ENCODE results near the gene OR4C5. TPM values are rescaled to one million over a fixed set of nuclear protein-coding genes. Genes with fewer than 3 reads are reported as not detected.

The OR4C5 gene
- total RNA-seq (2014; rRNA removed; shearing (Covaris generic)), result not detected in 2 replicates

DNA sequence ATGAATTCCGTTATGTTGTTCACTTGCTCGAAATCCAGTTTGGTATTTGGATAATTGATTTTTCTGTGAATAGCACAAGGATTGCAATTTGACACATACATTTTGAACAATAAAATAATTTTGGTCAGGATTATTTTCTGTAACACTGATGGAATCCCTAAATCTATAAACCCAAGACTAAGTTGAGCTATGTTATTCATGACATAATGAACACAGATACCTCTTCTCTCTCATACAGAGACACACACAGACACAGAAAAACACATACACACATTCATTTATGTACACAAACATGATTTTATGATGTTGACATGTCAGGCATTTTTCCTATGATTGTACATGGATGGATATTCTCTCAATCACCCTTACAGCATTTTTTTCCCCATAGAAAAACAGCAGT, at the start of gene OR4C5:
Gene OR4C5, minus strand, starts transcription at position 101 of the 400 bp plus-strand sequence. Its CDS starts 0 bp downstream, at position 101.

DNA sequence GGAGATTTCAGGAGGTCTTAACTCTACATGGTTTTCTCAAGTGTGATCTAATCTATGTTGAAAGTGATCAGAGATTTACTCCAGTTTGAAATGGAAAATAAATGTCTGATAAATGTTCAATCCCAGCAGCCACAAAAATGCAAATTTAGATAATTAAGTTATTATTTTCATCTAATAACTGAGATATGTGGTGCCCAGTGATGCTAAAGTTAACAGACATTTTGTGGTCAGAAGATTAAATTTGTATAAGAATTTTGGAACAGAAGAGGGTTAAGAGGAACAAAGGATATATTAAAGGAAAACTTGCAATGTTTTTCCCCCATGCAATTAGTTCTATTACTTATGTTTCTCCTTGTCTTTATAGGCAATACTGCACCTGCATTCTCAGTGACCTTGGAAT, 41.6 kb downstream of the OR4C5 start, which contains the start of gene OR4C3:
Gene OR4C3, plus strand, starts transcription at position 301 of the 400 bp plus-strand sequence. CDS start 102 bp downstream, outside the sequence.

Other genes starting within 250 kb of the OR4C5 start
- not detected in 2 replicates for gene OR4B1, start 149.7 kb downstream of the OR4C5 start, total RNA-seq (2014; rRNA removed; shearing (Covaris generic))
- gene OR4X2, start 121.4 kb downstream of the OR4C5 start, total RNA-seq (2014; rRNA removed; shearing (Covaris generic)), result not detected in 2 replicates
- gene OR4X1, start 102.6 kb downstream of the OR4C5 start, total RNA-seq (2014; rRNA removed; shearing (Covaris generic)), result not detected in 2 replicates
- not detected in 2 replicates for gene OR4S1, start 60.2 kb downstream of the OR4C5 start, total RNA-seq (2014; rRNA removed; shearing (Covaris generic))
- gene OR4C3, start 41.5 kb downstream of the OR4C5 start, total RNA-seq (2014; rRNA removed; shearing (Covaris generic)), result not detected in 2 replicates
- not detected in 2 replicates for gene OR4A47, start 122.3 kb upstream of the OR4C5 start, total RNA-seq (2014; rRNA removed; shearing (Covaris generic))